Mucosa of descending colon (tissue), 3 donors: ENCODE data around the gene GTF2H4. TPM values are rescaled to one million over a fixed set of nuclear protein-coding genes. Genes with fewer than 3 reads are reported as not detected.
"Not testable (repeated sequence)": the region's sequence is repeated elsewhere in the genome, so short reads cannot be mapped to it uniquely, and the experiment has no call there.

Source experiments
- ATAC-seq: fragments of 200-7000 bp; cut with Tn5 transposase; one replicate; pipeline ENCODE4 v1.9.1; 2020; ENCODE audit warnings: mild to moderate bottlenecking, moderate library complexity
- DNase-seq, 3 donors: peaks; one replicate each; pipeline ENCODE4 v3.0.0-alpha.2; 2020
- H3K36me3 ChIP-seq: fragments of 200-600 bp; one replicate; pipeline ENCODE4 v1.8.0; 2021; ENCODE audit warnings: low read depth, mild to moderate bottlenecking
- H3K4me1 ChIP-seq: fragments of 200-600 bp; one replicate; pipeline ENCODE4 v1.8.0; 2021; ENCODE audit warnings: low read depth, mild to moderate bottlenecking
- H3K4me3 ChIP-seq: fragments of 200-600 bp; one replicate; pipeline ENCODE4 v1.8.0; 2021; ENCODE audit warnings: mild to moderate bottlenecking
- H3K9me3 ChIP-seq: fragments of 200-600 bp; one replicate; pipeline ENCODE4 v1.8.0; 2021; ENCODE audit warnings: mild to moderate bottlenecking
- CTCF ChIP-seq: fragments of 200-600 bp; IDR thresholded peaks from one replicate; pipeline ENCODE4 v1.8.0; 2022; ENCODE audit warnings: antibody characterized with exemption, mild to moderate bottlenecking
- intact Hi-C, 2 donors: fragments of 100-400 bp; cut with DNase I in 1 of 2; cut with micrococcal nuclease in 1 of 2; formaldehyde crosslinking; loops; one replicate each; pipeline versions ENCODE4 v1.11.0 to v1.11.1; 2022; cut with DNase I, micrococcal nuclease
- long read RNA-seq, 2 donors: library from polyadenylated mRNA; unstranded; transcript quantifications; one replicate each; pipeline ENCODE4 v2.0.0, GENCODE V29; 2019 to 2021
- total RNA-seq, 3 donors: library from RNA; stranded (reverse); fragmentation: NEBNext Ultra II Directional in 2 of 3; extraction: Animal tissue kit (Norgen Biotek cat#: 25700) in 2 of 3; gene quantifications; one replicate each; pipeline versions ENCODE4 v1.2.1 to v1.2.4, GENCODE V29; 2021 to 2023
- donor health status: DM: no; HTN: no; CAD: no; lungs with moderate emphysema.
- donor health status: DM: no; HTN: no; CAD: no.
- donor health status: DM: no; HTN: yes; CAD: no.

The GTF2H4 gene
- 10 to 100 TPM; 17.0 to 25.3 (median 25.0) TPM for total RNA-seq
- long read RNA-seq, donor 1, partial matches to known transcripts, result 0 of 7 reads
- long read RNA-seq, donor 1, other reads (novel, unspliced or antisense), result 4 of 7 reads
- long read RNA-seq, donor 2, partial matches to known transcripts, result 0 of 1 reads
- long read RNA-seq, donor 2, other reads (novel, unspliced or antisense), result 0 of 1 reads

GRCh38 chr6:30907758-30908591 lies at the start of gene GTF2H4:
Gene GTF2H4, plus strand, starts transcription at chr6:30908207.
- ATAC-seq (peak; percentile 97), DNase-seq (peak; percentile 96 to 98 (median 96))
- TF ChIP-seq CTCF, result peak; percentile 11
- peak within 1 kb of the TSS; percentile 70 for H3K4me3 ChIP-seq
- H3K36me3 ChIP-seq, result peaks cover 3% of the 10 kb centered on the region
- intact Hi-C loops, result no loop called here
- H3K9me3 ChIP-seq, result no peaks in the 10 kb centered on the region
- peaks cover 10% of the 10 kb centered on the region for H3K4me1 ChIP-seq

GRCh38 chr6:30859726-30860125 lies 48.3 kb upstream of the GTF2H4 start:
- H3K36me3 ChIP-seq, result not testable (repeated sequence)

GRCh38 chr6:30861257-30862048 lies 46.6 kb upstream of the GTF2H4 start:
- Histone ChIP-seq H3K4me3 (no peak overlapping the region), H3K4me1 (no peaks in the 10 kb centered on the region), H3K9me3 (peaks cover 4% of the 10 kb centered on the region), H3K36me3 (no peaks in the 10 kb centered on the region)
- DNase-seq, result no peak
- no peak for ATAC-seq
- intact Hi-C loops, result no loop called here
- no peak for TF ChIP-seq CTCF

More at GRCh38 chr6:30859726-30860125, 48.3 kb upstream of the GTF2H4 start:
- DNase-seq, ATAC-seq, H3K4me3 ChIP-seq, H3K9me3 ChIP-seq, intact Hi-C loops, H3K4me1 ChIP-seq: not testable (repeated sequence)

- DNase-seq, result no peak
- Histone ChIP-seq H3K9me3 (peaks cover 4% of the 10 kb centered on the region), H3K4me1 (no peaks in the 10 kb centered on the region), H3K36me3 (no peaks in the 10 kb centered on the region), H3K4me3 (no peak overlapping the region)
- ATAC-seq, result no peak
- TF ChIP-seq CTCF, result no peak
- intact Hi-C loops, result no loop called here
These were observed 45.7 kb upstream of the GTF2H4 start for GRCh38 chr6:30862156-30862875.

- intact Hi-C loops, result no loop called here
- Histone ChIP-seq H3K4me1 (no peaks in the 10 kb centered on the region), H3K9me3 (peaks cover 14% of the 10 kb centered on the region), H3K36me3 (no peaks in the 10 kb centered on the region), H3K4me3 (no peak overlapping the region)
- DNase-seq, result no peak
- no peak for ATAC-seq
- TF ChIP-seq CTCF, result no peak
These were observed 43.7 kb upstream of the GTF2H4 start for GRCh38 chr6:30864325-30864724.

- H3K36me3 ChIP-seq, ATAC-seq: not testable (repeated sequence)
These were observed 38.7 kb upstream of the GTF2H4 start for GRCh38 chr6:30869241-30869749.

More at GRCh38 chr6:30869241-30869749, 38.7 kb upstream of the GTF2H4 start:
- peaks cover 23% of the 10 kb centered on the region for H3K9me3 ChIP-seq
- intact Hi-C loops, H3K4me3 ChIP-seq, H3K4me1 ChIP-seq, DNase-seq: not testable (repeated sequence)
